Heart left ventricle (tissue), 13 donors: ENCODE data around the gene MYMX.

Experiments used
- POLR2A ChIP-seq, 2 donors: fragments of 450-650 bp; IDR thresholded peaks; one replicate each; pipeline ENCODE4 v1.6.1; 2017; ENCODE audit warnings: antibody characterized with exemption in 2 of 2, mild to moderate bottlenecking in 2 of 2, moderate library complexity in 2 of 2
- TF ChIP-seq, protein P1 (sequence below), 12 donors: fragments of 200-600 bp; sonication (generic) in 4 of 12; IDR thresholded peaks; one replicate each; pipeline versions ENCODE4 v1.5.0 to v1.8.0; 2018 to 2022; ENCODE audit warnings: antibody characterized with exemption in 12 of 12, mild to moderate bottlenecking in 5 of 12
- donor health status: ischemic (EF 13 %, LVEDD 7.1; RV severe dilation, severe dysfunction).
- donor health status: DM: no; HTN: yes; CAD: no.
- donor health status: DM: no; HTN: no; CAD: no.
- donor health status: ischemic (EF 25% LVEDD 6.9; RV normal size, moderate dysfunction).
- donor health status: ischemic (EF 25% LVEDD 5.7; RV mildly dilated, moderate dysfunction).
- donor health status: ischemic (EF 35%, LVEDD 5.7; RV mildly dilated, moderate dysfunction).
- donor health status: nonischemic (EF 11% LVEDD 7.7; RV severe dilation, severe dysfunction).
- donor health status: DM: yes; HTN: yes; CAD: no.
- donor health status: PGD.
- donor health status: ischemic (EF 29% LVEDD 5.4; RV normal size, mild dysfunction).
- donor health status: nonischemic (EF 23%, LVEDD 6.1; RV moderate dilation, normal function).

DNA sequence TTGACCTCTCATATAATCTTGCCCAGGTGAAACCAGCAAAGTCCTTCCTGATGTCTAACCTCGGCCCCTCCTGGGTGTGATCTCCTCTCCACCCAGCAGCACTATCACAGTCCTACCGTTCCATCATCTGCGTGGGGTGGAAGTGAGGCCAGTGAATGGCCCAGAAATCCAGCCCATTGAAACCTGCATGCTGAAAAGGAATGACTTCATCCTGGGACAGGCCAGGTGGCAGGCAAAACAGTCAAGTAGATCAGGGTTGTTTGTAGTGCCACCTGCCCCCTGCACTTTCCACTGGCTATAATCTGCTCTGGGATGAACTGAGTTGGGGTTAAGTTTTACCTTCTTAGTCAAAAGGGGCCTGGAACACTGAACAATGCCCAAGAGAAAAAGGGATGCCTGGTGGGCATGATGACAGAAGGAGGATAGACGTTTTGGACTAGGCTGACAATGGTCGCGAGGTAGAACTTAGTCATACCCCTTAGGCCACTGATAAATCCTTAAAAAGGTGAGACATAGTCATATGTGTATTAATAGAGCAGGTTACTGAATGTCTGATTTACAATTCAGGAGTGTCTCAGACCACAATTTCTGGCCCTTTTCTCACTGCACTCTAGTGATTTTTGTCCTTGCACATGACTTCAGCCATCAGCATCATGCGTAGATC lies 22.1 kb downstream of the MYMX start:
- TF ChIP-seq, protein P1, sequence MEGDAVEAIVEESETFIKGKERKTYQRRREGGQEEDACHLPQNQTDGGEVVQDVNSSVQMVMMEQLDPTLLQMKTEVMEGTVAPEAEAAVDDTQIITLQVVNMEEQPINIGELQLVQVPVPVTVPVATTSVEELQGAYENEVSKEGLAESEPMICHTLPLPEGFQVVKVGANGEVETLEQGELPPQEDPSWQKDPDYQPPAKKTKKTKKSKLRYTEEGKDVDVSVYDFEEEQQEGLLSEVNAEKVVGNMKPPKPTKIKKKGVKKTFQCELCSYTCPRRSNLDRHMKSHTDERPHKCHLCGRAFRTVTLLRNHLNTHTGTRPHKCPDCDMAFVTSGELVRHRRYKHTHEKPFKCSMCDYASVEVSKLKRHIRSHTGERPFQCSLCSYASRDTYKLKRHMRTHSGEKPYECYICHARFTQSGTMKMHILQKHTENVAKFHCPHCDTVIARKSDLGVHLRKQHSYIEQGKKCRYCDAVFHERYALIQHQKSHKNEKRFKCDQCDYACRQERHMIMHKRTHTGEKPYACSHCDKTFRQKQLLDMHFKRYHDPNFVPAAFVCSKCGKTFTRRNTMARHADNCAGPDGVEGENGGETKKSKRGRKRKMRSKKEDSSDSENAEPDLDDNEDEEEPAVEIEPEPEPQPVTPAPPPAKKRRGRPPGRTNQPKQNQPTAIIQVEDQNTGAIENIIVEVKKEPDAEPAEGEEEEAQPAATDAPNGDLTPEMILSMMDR (IDR thresholded peaks at IDR 0.05), result no peak
- no peak for TF ChIP-seq POLR2A (IDR thresholded peaks at IDR 0.05)
